Ecto neural progenitor cell (in vitro differentiated cells): Measurements from ENCODE around the gene GFPT2.

Experiments
- DNase-seq: peaks from one replicate; pipeline ENCODE4 v3.0.0-alpha.2; 2018; ENCODE audit warnings: low spot score

The GFPT2 gene

GRCh38 chr5:180378438-180379344 lies 25.6 kb upstream of the GFPT2 start:
- DNase-seq: no peak

GRCh38 chr5:180377556-180378197 lies 24.5 kb upstream of the GFPT2 start:
- DNase-seq: no peak

GRCh38 chr5:180376511-180376910 lies 23.4 kb upstream of the GFPT2 start:
- DNase-seq: no peak

- no peak for DNase-seq
Observed at GRCh38 chr5:180375955-180376354, 22.8 kb upstream of the GFPT2 start.

GRCh38 chr5:180375291-180375690 lies 22.2 kb upstream of the GFPT2 start:
- DNase-seq: no peak

GRCh38 chr5:180373870-180374269 lies 20.7 kb upstream of the GFPT2 start:
- DNase-seq: no peak

GRCh38 chr5:180373454-180373853 lies 20.3 kb upstream of the GFPT2 start:
- no peak for DNase-seq

GRCh38 chr5:180371949-180372348 lies 18.8 kb upstream of the GFPT2 start:
- DNase-seq: no peak

GRCh38 chr5:180370861-180371641 lies 17.9 kb upstream of the GFPT2 start:
- DNase-seq: no peak

- no peak for DNase-seq
Observed at GRCh38 chr5:180367991-180368390, 14.9 kb upstream of the GFPT2 start.

GRCh38 chr5:180367300-180367699 lies 14.2 kb upstream of the GFPT2 start:
- DNase-seq: no peak

- no peak for DNase-seq
Observed at GRCh38 chr5:180366326-180366725, 13.2 kb upstream of the GFPT2 start.

- no peak for DNase-seq
Observed at GRCh38 chr5:180365829-180366228, 12.7 kb upstream of the GFPT2 start.

GRCh38 chr5:180364306-180364856 lies 11.2 kb upstream of the GFPT2 start:
- no peak for DNase-seq

GRCh38 chr5:180360078-180360957 lies 7.2 kb upstream of the GFPT2 start:
- DNase-seq: no peak

- no peak for DNase-seq
Observed at GRCh38 chr5:180358694-180359093, 5.6 kb upstream of the GFPT2 start.

GRCh38 chr5:180358179-180358578 lies 5.0 kb upstream of the GFPT2 start:
- no peak for DNase-seq

GRCh38 chr5:180354966-180355365 lies 1.8 kb upstream of the GFPT2 start:
- no peak for DNase-seq

GRCh38 chr5:180353980-180354452 lies 880 bp upstream of the GFPT2 start:
- DNase-seq: no peak

GRCh38 chr5:180352116-180353047 lies 754 bp downstream of the GFPT2 start:
- peak; percentile 77 for DNase-seq
